SKM-1 treated with dmso at 0.1 percent for 144 hours (cell line): ENCODE measurements around the gene DMGDH.

Experiments
- DNase-seq: peaks from one replicate; lab custom pipeline; 2025; ENCODE audit not compliant: unreplicated experiment; lab: John Stamatoyannopoulos, UW

DMGDH gene

DNA sequence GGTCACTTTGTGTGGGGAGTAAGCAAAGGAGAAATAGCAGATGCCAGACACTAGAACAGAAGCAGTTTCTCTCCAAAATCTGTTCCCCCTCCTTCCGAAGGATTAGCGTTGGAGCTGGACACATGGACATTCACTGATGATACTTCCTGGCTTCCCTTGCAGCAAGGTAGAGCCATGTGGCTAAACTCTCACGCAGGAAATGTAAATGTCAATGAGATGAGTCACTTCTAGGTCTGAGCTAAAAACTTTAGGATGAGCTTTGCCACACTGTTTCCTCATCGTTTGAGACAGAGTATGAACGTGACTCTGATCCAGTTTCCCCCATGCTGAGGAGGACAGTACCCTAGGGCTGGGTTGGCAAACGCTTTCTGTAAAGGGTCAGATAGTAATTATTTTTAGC, 5.2 kb upstream of the DMGDH start:
- DNase-seq = no peak

DNA sequence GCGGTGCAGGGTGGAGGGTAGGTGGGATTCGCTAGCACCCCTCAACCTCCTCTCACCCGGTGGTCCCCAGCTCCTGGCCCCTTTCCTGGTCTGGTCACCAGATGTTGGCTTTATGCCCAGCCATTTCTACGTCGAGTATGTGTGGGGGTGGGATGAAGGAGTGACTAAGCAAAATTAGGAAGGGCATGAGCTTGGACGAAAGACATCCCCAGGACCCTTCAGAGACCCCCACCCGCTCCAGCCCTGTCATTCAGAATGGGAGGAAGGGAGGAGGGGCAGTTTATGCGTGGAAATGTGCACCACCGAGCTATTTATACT, 835 bp upstream of the DMGDH start:
- DNase-seq = no peak

- no peak for DNase-seq
Observed at GRCh38 chr5:79062436-79062835, 7.0 kb downstream of the DMGDH start.

DNA sequence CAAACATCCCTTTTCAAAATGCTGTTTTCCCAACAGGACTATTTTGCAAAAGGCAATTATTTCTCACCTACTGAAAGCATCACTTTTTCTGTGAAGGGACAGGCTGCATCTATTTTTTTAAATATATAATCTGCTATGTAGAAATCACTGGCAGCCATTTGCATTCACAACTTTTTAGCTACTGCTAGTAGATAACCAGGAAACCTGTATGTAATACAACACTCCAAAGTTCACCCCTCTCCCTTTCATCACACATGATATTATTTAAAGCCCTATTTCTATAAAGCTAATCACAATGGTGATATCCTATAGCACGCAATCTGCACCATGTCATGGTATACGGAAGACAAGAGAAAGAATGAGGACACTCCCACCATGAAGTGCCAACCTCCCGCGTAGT, 9.8 kb downstream of the DMGDH start:
- no peak for DNase-seq

DNA sequence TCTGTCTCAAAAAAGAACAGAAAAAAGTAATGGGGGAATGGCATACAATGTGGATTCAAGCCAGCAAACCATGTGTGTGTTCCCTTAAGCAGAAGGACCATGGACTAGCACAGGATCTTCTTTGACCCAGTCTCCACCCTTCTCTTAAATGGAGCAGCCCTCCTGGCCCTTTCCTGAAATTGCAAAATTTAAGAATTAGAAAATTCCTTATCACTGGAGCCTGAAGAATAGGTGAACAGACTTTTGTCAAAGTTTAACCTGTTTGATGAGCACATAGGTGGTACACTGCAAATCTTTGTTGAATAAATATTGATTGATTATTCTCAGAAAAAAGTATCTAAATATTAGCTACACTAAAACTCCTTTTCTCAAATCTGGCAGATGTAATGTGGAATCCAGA, 12.6 kb downstream of the DMGDH start:
- DNase-seq = no peak

GRCh38 chr5:79055017-79055416, 14.5 kb downstream of the DMGDH start:
- no peak for DNase-seq

- no peak for DNase-seq
Observed at GRCh38 chr5:79053321-79053720, 16.2 kb downstream of the DMGDH start.

DNA sequence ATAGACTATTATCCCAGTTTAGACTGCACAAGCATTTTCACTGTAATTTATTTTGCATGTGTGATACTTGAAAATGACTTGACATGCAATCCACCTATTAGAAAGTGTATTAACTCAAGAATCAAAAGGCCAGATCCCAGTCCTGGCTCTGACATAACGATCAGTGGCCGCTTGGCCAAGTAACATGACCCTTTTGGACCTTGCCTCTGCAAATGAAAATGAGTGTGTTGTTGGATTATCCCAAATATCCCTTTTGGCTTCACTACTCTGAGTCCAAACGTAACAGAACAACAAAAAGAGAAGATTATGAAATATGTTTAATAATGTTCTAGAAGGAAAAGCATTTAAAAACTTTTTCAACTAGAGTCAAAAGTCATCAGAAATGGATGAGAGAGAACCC, 19.0 kb downstream of the DMGDH start:
- DNase-seq = no peak

- no peak for DNase-seq
Observed at GRCh38 chr5:79048437-79048836, 21.0 kb downstream of the DMGDH start.

- no peak for DNase-seq
Observed at GRCh38 chr5:79047199-79047598, 22.3 kb downstream of the DMGDH start.

DNA sequence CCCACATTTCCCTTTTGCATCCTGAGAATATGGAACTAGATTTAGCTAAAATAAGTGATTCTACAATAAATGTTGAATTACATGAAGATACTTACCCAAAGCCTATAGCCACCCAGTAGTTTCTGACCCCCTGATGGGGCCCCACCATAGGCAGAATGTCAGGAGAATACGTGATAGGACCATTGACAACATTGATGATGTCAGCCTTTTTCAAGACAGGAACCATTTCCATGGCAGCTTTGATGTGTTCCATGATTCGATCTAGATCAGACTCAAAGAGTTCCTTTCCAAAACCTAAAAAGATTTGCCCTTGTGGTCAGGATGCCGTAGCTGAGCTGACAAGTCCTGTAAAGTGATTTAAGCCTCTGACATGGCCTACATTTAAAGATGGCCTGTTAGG, 27.3 kb downstream of the DMGDH start:
- DNase-seq = no peak

DNA sequence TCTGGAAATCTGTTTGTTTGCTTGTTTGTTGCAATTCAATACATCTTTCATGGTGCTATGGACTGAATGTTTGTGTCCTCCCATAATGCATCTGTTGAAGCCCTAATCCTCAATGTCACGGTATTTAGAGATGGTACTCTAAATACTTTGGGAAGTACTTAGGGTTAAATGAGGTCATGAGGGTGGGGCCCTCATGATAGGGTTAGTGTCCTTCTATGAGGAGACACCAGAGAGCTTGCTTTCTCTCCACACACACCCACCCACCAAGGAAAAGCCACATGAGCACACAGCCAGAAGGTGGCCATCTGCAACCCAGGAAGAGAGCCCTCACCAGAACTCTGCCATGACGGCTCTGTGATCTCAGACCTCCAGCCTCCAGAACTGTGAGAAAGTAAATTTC, 32.7 kb downstream of the DMGDH start:
- DNase-seq = no peak

GRCh38 chr5:79035237-79035636, 34.2 kb downstream of the DMGDH start:
- DNase-seq = no peak

DNA sequence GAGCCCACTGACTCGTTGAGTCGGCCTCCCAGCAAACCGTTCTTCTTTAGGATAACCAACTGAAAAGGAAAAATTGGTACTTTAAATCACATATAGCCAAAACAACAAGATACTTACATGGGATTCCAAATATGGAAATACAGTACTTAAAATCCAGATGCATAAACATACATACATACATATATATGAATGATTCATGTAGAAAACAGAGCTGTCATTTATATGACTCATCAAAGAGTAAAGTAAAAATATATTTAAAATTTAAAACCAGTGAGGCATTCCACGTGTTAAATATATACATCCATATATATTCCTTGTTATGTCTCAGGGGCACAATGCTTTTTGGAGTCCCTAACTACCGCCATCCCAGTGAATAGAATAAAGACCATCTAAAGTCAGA, 36.7 kb downstream of the DMGDH start:
- no peak for DNase-seq

DNA sequence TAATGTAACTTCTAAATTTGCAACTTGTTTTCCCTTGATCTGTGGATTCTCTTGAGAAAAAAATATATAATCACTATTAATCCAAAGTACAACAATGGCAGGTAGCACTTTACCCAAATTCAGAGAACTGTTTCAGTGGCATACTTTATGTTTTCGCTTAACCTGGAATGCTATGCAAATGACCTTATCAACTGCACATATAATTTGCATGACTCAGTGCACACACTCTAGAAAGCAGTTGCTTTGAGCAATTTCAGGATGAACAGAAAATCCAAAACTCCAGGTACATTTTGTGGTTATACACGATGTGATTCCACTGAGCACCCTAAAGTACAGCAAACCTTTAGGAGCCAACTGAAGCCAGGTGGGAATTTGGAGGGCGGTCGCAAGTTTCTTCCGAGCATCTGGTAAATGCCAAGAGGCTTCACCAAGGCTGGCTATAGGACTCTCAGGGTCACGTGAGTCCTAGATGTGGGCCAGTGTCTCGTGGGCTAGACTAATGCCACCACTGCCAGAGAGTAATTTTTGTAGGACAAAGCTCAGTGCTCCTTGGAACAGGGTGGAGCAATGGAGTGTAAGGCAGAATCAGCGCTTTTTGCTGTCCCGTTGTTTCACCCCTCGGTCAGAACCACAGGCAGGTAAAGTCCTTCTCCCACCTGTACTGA, 37.3 kb downstream of the DMGDH start:
- DNase-seq = no peak

DNA sequence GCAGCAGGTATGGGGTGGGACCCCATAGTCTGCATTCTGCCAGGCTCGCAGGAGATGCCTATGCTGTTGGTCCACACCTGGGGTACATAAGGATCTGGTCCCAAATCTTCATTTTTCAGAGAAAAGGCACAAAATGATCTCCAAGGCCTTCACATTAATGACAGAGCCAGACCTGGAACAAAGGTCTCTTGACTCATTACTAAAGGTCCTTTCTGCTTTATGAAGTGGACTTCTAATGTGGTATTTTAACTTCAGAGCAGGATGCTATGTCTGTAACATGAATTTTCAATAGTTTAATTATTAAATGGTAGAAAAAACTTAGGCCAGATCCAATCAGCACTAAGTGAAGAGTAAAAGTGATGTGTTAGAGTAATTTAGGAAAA, 38.0 kb downstream of the DMGDH start:
- DNase-seq = no peak

- DNase-seq = no peak
Observed at GRCh38 chr5:79030663-79031484, 38.6 kb downstream of the DMGDH start.

DNA sequence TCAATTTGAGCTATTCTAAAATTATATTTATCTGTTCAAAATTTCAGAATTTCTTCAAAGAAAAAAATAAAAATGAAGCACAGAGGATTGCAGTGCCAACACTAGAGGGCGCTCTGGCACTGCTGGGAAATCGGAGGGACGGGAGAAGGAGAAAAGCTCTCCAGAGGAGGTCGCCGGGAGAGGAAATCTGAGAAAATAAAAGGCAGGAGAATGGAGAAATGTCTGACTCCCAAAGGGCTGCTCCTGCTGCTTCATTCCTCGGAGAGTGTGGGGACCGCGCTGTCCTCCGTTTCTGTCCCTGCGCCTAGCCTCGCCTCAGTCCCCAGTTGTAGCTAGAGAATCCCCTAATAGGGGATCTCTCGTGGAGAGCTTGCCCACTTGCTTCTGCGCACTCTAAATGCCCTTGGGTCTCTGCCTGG, 44.4 kb downstream of the DMGDH start:
- DNase-seq = peak; percentile 38

DNA sequence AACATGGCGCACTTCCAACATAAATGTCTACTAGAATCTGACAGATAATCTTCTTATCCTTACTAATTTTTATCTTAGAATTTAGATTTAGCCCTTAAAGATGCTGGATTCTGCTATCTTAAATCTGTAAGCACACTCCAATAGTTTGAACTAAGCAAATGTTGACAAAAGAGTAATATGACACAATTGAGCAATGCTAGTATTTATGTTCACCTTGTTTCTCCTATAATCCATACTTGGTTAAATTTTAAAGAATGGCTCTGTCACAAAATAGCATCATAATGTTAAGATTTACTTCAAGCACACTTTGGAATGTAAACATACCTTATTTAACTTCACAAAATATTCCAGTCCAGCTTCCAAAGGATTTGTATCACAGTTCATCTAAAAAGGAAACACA, 45.5 kb downstream of the DMGDH start:
- no peak for DNase-seq

DNA sequence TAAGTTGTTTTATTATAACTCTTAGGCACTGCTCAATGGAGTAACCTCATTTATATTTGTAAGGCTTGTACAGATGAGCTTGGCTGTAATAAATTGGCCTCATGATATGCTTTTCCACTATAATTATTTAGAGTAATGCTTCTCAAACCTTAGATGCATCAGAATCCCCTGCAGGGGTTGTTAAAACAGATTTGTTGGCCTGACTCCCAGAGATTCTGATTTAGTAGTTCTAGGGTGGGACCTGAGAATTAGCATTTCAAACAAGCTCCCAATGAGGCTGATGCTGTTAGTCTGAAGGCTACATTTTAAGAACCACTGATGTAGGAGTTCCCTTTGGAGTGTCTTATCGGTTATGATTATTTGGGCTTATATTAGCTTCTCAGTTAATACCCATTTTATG, 46.1 kb downstream of the DMGDH start:
- no peak for DNase-seq

GRCh38 chr5:79022771-79023170, 46.7 kb downstream of the DMGDH start:
- no peak for DNase-seq

DNA sequence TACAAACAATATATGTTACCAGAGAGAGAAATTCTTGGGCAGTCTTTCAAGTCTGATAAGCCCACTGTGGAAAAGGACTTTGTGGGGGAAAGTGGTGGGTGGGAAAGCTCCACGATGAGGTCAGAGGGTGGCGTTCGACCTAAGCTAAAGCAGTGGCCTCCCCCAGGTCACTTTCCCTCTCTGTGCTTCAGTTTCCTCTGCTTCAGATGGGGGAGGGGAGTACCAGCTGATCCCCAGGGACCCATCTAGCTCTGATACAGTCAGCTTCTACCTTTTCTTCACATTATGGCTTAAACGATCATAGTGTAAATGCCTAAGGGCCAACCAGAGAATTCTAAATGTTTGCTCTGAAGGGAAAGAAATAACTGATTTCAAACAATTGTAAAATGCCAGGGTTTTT, 47.7 kb downstream of the DMGDH start:
- no peak for DNase-seq
